ENCODE results near the gene SLC16A7. TPM values are rescaled to one million over a fixed set of nuclear protein-coding genes. Genes with fewer than 3 reads are reported as not detected.
A peak's percentile ranks its signal among the peaks of the same experiment; 100 is the strongest.

SLC16A7 gene
- polyA plus RNA-seq, 1 donor = 4.2 TPM

- H3K4me1 ChIP-seq (ENCODE audit: control insufficient read depth, insufficient read depth, low read length) = no peaks in the 10 kb centered on the region
- H3K36me3 ChIP-seq (ENCODE audit: control insufficient read depth, insufficient read depth, low read length) = no peaks in the 10 kb centered on the region
- DNase-seq = no peak
- H3K27me3 ChIP-seq (ENCODE audit: control insufficient read depth, insufficient read depth, low read length) = no peaks in the 10 kb centered on the region
- H3K4me3 ChIP-seq (ENCODE audit: low read length) = no peak overlapping the region
- H3K27ac ChIP-seq (ENCODE audit: low read length) = no peak overlapping the region
- H3K9me3 ChIP-seq (ENCODE audit: control insufficient read depth, low read depth, low read length) = no peaks in the 10 kb centered on the region
Measured at GRCh38 chr12:59708064-59708463, 112.2 kb downstream of the SLC16A7 start.

DNA sequence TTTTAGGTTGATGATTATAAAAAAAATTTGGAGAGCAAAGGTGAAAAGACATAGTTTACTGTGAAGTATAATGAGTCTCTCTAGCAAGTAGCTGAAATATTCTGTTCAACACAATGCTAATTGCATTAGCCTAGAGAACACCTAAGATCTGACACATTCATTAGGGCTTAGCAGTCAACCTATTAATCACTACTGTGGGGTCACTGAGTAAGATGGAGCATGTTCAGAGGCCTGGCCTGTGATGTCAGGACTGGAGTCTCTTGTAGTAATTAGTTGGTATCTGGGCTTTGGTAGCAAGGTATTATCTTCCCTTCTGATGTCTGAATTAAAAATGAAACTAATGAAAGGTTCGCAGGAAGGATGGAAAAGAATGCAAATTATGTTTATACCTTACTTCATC lies 112.7 kb downstream of the SLC16A7 start:
- Histone ChIP-seq H3K4me1 (ENCODE audit: control insufficient read depth, insufficient read depth, low read length) (no peaks in the 10 kb centered on the region), H3K36me3 (ENCODE audit: control insufficient read depth, insufficient read depth, low read length) (no peaks in the 10 kb centered on the region), H3K9me3 (ENCODE audit: control insufficient read depth, low read depth, low read length) (no peaks in the 10 kb centered on the region), H3K27me3 (ENCODE audit: control insufficient read depth, insufficient read depth, low read length) (no peaks in the 10 kb centered on the region), H3K27ac (ENCODE audit: low read length) (no peak overlapping the region), H3K4me3 (ENCODE audit: low read length) (no peak overlapping the region)
- WGBS (ENCODE audit: insufficient coverage, low lambda C conversion rate) = no CpG with 5 or more reads among the region's 1 CpG
- DNase-seq = no peak

DNA sequence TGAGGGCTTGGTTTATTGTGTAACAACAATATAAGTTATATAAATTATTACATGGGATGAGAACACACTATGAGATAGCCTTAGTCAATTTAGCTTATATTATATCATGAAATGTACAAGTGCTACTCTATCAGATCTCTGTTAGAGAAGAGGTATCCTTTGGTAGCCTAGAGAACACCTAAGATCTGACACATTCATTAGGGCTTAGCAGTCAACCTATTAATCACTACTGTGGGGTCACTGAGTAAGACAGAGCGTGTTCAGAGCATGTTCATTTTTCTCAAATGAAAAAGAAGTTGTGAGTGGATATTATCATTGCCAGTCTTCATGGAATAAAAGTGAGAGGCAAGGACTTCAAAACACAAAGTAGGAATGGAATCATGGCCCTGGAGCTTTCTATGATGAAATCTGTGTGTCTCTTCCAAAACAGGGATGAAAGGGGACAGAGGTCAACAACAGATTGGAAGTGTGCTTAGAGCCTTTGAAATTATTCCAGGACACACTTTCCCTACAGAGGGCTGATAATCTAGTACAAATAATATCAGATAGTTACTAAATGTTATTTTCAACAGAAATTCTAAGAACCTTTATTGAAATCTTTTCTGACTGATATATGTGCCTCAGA lies 114.3 kb downstream of the SLC16A7 start:
- Histone ChIP-seq H3K4me3 (ENCODE audit: low read length) (no peak overlapping the region), H3K9me3 (ENCODE audit: control insufficient read depth, low read depth, low read length) (no peaks in the 10 kb centered on the region), H3K27ac (ENCODE audit: low read length) (no peak overlapping the region), H3K4me1 (ENCODE audit: control insufficient read depth, insufficient read depth, low read length) (no peaks in the 10 kb centered on the region), H3K36me3 (ENCODE audit: control insufficient read depth, insufficient read depth, low read length) (no peaks in the 10 kb centered on the region), H3K27me3 (ENCODE audit: control insufficient read depth, insufficient read depth, low read length) (no peaks in the 10 kb centered on the region)
- 88% methylated on average over 1 of the region's 1 CpG for WGBS (ENCODE audit: insufficient coverage, low lambda C conversion rate)
- no peak for DNase-seq

DNA sequence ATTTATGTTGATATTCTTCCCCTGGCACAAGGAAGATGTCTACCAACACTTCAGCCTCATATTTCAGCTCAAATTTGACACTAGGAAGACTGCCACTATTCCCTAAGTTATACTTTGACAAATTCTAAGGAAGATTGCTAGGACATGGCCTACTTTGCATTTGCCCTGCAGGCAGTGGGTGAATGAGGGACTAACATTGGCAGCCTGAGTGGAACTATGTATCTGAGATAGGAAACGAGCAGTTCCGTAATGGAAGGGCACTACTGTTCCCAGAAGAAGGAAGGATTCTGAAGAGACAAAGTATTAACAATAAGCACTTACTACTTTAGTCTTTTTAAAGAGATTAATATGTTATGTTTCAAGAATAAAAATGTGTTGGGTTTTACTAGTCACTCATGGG lies 115.1 kb downstream of the SLC16A7 start:
- no peaks in the 10 kb centered on the region for H3K9me3 ChIP-seq (ENCODE audit: control insufficient read depth, low read depth, low read length)
- DNase-seq = no peak
- no peak overlapping the region for H3K4me3 ChIP-seq (ENCODE audit: low read length)
- H3K27ac ChIP-seq (ENCODE audit: low read length) = no peak overlapping the region
- no peaks in the 10 kb centered on the region for H3K4me1 ChIP-seq (ENCODE audit: control insufficient read depth, insufficient read depth, low read length)
- no peaks in the 10 kb centered on the region for H3K36me3 ChIP-seq (ENCODE audit: control insufficient read depth, insufficient read depth, low read length)
- no peaks in the 10 kb centered on the region for H3K27me3 ChIP-seq (ENCODE audit: control insufficient read depth, insufficient read depth, low read length)
- WGBS (ENCODE audit: insufficient coverage, low lambda C conversion rate) = 94% methylated on average over 2 of the region's 2 CpGs

- Histone ChIP-seq H3K4me1 (ENCODE audit: control insufficient read depth, insufficient read depth, low read length) (no peaks in the 10 kb centered on the region), H3K9me3 (ENCODE audit: control insufficient read depth, low read depth, low read length) (no peaks in the 10 kb centered on the region), H3K27ac (ENCODE audit: low read length) (no peak overlapping the region), H3K4me3 (ENCODE audit: low read length) (no peak overlapping the region), H3K36me3 (ENCODE audit: control insufficient read depth, insufficient read depth, low read length) (no peaks in the 10 kb centered on the region), H3K27me3 (ENCODE audit: control insufficient read depth, insufficient read depth, low read length) (no peaks in the 10 kb centered on the region)
- 40% methylated on average over 1 of the region's 2 CpGs for WGBS (ENCODE audit: insufficient coverage, low lambda C conversion rate)
- DNase-seq = no peak
Measured at GRCh38 chr12:59715434-59715833, 119.6 kb downstream of the SLC16A7 start.

GRCh38 chr12:59716043-59716442 lies 120.2 kb downstream of the SLC16A7 start:
- Histone ChIP-seq H3K27ac (ENCODE audit: low read length) (no peak overlapping the region), H3K4me3 (ENCODE audit: low read length) (no peak overlapping the region)

GRCh38 chr12:59717436-59717835 lies 121.6 kb downstream of the SLC16A7 start:
- H3K36me3 ChIP-seq (ENCODE audit: control insufficient read depth, insufficient read depth, low read length) = no peaks in the 10 kb centered on the region
- WGBS (ENCODE audit: insufficient coverage, low lambda C conversion rate) = 86% methylated on average over 1 of the region's 2 CpGs
- no peaks in the 10 kb centered on the region for H3K9me3 ChIP-seq (ENCODE audit: control insufficient read depth, low read depth, low read length)
- no peak for DNase-seq
- no peak overlapping the region for H3K4me3 ChIP-seq (ENCODE audit: low read length)
- H3K27ac ChIP-seq (ENCODE audit: low read length) = no peak overlapping the region
- no peaks in the 10 kb centered on the region for H3K4me1 ChIP-seq (ENCODE audit: control insufficient read depth, insufficient read depth, low read length)
- no peaks in the 10 kb centered on the region for H3K27me3 ChIP-seq (ENCODE audit: control insufficient read depth, insufficient read depth, low read length)

More at GRCh38 chr12:59716043-59716442, 120.2 kb downstream of the SLC16A7 start:
- H3K4me1 ChIP-seq (ENCODE audit: control insufficient read depth, insufficient read depth, low read length) = no peaks in the 10 kb centered on the region
- 92% methylated on average over 4 of the region's 4 CpGs for WGBS (ENCODE audit: insufficient coverage, low lambda C conversion rate)
- H3K36me3 ChIP-seq (ENCODE audit: control insufficient read depth, insufficient read depth, low read length) = no peaks in the 10 kb centered on the region
- no peaks in the 10 kb centered on the region for H3K27me3 ChIP-seq (ENCODE audit: control insufficient read depth, insufficient read depth, low read length)
- DNase-seq = no peak
- H3K9me3 ChIP-seq (ENCODE audit: control insufficient read depth, low read depth, low read length) = no peaks in the 10 kb centered on the region

- 40% methylated on average over 1 of the region's 2 CpGs for WGBS (ENCODE audit: insufficient coverage, low lambda C conversion rate)
- Histone ChIP-seq H3K9me3 (ENCODE audit: control insufficient read depth, low read depth, low read length) (no peaks in the 10 kb centered on the region), H3K4me3 (ENCODE audit: low read length) (no peak overlapping the region), H3K36me3 (ENCODE audit: control insufficient read depth, insufficient read depth, low read length) (no peaks in the 10 kb centered on the region), H3K4me1 (ENCODE audit: control insufficient read depth, insufficient read depth, low read length) (peaks cover 5% of the 10 kb centered on the region), H3K27me3 (ENCODE audit: control insufficient read depth, insufficient read depth, low read length) (no peaks in the 10 kb centered on the region), H3K27ac (ENCODE audit: low read length) (no peak overlapping the region)
- DNase-seq = no peak
Measured at GRCh38 chr12:59719701-59720100, 123.9 kb downstream of the SLC16A7 start.

DNA sequence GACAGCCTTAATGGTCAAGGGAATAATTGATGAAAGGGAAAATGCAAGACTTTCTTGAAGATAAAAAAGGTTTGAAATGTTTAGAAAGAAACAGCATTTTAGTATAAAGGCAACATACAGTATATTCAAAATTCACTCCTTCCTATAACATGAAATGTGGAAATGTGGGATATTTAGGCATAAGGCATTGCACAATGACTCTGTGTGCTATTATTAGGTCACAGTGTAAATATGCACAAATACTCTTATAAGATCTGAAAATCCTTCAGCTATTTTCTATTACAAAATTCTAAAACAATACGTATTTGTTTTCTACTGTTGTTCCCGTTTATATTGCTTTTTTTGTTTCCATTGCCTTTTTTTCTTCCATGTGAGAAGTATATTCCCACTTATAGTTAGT lies 127.7 kb downstream of the SLC16A7 start:
- no peak for DNase-seq
- Histone ChIP-seq H3K27me3 (ENCODE audit: control insufficient read depth, insufficient read depth, low read length) (no peaks in the 10 kb centered on the region), H3K36me3 (ENCODE audit: control insufficient read depth, insufficient read depth, low read length) (no peaks in the 10 kb centered on the region), H3K4me3 (ENCODE audit: low read length) (no peak overlapping the region), H3K9me3 (ENCODE audit: control insufficient read depth, low read depth, low read length) (no peaks in the 10 kb centered on the region), H3K27ac (ENCODE audit: low read length) (no peak overlapping the region), H3K4me1 (ENCODE audit: control insufficient read depth, insufficient read depth, low read length) (peaks cover 5% of the 10 kb centered on the region)
- 92% methylated on average over 2 of the region's 2 CpGs for WGBS (ENCODE audit: insufficient coverage, low lambda C conversion rate)

GRCh38 chr12:59724011-59724695 lies 128.3 kb downstream of the SLC16A7 start:
- no CpG with 5 or more reads among the region's 2 CpGs for WGBS (ENCODE audit: insufficient coverage, low lambda C conversion rate)
- no peaks in the 10 kb centered on the region for H3K9me3 ChIP-seq (ENCODE audit: control insufficient read depth, low read depth, low read length)
- H3K4me1 ChIP-seq (ENCODE audit: control insufficient read depth, insufficient read depth, low read length) = peaks cover 5% of the 10 kb centered on the region
- H3K27ac ChIP-seq (ENCODE audit: low read length) = no peak overlapping the region
- no peaks in the 10 kb centered on the region for H3K36me3 ChIP-seq (ENCODE audit: control insufficient read depth, insufficient read depth, low read length)
- peak; percentile 7 to 53 for DNase-seq
- H3K27me3 ChIP-seq (ENCODE audit: control insufficient read depth, insufficient read depth, low read length) = no peaks in the 10 kb centered on the region
- H3K4me3 ChIP-seq (ENCODE audit: low read length) = no peak overlapping the region

DNA sequence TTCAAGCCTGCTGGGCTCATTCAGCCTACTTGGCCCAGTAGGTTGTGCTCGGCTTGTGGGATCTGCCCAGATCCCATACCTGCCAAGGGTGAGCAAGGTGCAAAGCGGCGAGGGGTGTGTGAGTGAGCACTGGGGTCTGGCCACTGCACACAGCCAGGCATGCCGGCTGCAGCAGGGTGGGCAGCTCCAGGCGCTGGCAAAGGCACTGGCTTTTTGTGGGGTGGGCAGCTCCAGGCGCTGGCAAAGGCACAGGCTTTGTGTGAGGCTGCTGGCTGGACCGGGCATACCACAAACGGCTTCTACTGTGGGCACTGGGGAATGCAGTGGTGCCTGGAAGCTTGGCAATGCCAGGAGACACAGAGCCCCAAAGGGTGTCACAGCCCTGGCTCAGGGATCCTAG lies 137.4 kb downstream of the SLC16A7 start:
- no peaks in the 10 kb centered on the region for H3K27me3 ChIP-seq (ENCODE audit: control insufficient read depth, insufficient read depth, low read length)
- H3K4me1 ChIP-seq (ENCODE audit: control insufficient read depth, insufficient read depth, low read length) = no peaks in the 10 kb centered on the region
- no peak for DNase-seq
- no CpG with 5 or more reads among the region's 8 CpGs for WGBS (ENCODE audit: insufficient coverage, low lambda C conversion rate)
- no peaks in the 10 kb centered on the region for H3K36me3 ChIP-seq (ENCODE audit: control insufficient read depth, insufficient read depth, low read length)
- no peak overlapping the region for H3K4me3 ChIP-seq (ENCODE audit: low read length)
- no peak overlapping the region for H3K27ac ChIP-seq (ENCODE audit: low read length)
- no peaks in the 10 kb centered on the region for H3K9me3 ChIP-seq (ENCODE audit: control insufficient read depth, low read depth, low read length)
